HG03280 (cell line): ENCODE results near the gene TENT4A.
A peak's percentile ranks its signal among the peaks of the same experiment; 100 is the strongest.

Source experiments
- ATAC-seq: cut with Tn5 transposase; IDR thresholded peaks from one replicate; pipeline ENCODE4 v1.9.1; 2021; ENCODE audit warnings: mild to moderate bottlenecking, moderate library complexity; ENCODE audit not compliant: unreplicated experiment

The TENT4A gene

DNA sequence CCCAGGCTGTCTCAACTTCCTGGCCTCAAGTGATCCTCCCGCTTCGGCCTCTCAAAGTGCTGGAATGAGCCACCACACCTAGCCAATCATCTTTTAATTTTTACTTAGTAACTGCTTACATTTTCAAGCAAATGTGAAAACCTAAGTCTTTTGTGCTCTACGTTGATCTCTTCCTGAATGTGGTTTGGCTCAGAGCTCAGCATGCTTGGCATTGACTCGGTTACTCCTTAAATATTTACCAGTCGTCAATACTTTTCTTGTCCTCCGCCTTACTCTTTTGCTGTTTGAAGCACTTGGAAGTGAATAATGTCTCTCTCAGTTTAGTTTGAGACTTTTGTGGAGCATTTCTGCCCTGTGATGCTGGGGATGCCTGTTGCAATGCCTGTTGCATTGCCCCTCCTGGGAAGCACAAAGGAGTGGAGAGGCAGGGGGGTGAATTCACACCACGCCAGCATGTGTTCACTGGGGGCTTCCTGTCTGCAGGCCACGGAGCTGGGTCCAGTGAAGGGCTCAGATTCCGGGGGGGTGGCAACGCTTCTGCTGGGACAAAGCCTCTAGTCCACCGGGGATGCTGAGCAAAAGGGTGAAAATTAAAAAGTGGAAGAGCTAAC is 13.1 kb upstream of the TENT4A start:
- ATAC-seq: no peak

DNA sequence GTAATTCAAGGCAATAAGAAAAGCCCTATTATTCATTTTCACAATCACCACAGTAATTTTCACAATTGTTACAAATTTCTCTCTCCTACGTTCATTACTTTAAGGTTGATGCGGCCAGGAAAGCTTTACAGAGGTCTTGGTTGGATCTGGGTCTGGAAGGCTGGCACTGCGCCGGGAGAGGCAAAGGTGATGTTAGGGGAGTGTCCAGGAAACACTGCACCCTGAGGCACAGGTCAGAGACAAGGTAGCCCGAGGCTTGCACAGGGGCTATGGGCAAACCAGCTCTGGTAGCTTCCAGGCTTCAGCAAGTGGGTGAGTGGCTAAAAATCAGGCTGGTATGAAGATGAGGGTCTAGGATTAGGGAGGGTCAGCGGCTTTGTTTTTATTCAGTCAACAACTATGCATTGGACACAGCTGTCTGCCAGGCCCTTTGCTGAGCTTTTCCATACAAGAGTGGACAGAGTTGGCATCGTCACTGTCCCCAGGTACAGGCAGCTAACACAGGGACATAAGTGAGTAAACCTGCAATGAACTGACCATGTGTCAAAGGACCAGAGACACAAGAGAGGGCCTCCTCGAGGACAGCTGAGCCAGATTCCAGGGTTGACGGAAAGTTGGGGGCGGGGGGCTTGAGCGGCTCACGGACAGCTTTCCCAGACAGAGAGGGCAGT is 12.4 kb upstream of the TENT4A start:
- no peak for ATAC-seq

DNA sequence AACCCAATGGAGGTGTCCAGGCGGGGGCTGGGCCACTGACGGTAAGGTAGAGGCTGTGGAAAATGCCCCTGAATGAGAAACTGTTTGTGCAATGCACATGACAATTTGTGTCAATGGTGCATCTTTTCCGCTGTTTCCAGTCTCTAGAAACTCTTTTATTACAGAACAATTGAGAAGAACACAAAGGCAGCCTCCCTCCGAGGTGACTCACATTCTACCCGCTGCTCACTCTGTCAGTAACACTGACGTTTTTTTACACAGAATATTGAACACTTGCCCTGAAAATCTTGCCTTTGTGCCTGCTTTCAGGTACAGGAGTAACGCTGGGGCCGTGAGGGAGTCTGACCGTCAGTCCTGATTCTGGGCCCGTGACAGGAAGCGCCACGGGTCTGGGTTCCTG is 11.7 kb upstream of the TENT4A start:
- ATAC-seq: no peak

DNA sequence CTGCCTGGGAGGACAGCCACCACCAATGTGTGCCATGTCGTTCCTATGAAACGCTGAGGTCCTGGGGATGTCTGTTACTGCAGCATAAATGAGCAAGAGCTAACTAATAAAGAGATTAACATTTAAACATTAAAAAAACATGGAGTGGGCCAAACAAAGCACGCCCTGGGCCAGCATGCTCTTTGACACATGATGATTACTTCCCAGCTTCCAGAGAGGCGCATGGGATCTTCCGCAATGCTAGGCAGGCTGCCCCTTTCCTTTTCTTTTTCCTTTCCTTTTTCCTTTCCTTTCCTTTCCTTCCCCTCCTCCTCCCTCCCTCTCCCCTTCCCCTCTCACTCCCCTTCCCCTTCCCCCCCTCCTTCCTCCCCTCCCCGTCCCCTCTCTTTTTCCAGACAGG is 10.6 kb upstream of the TENT4A start:
- ATAC-seq: no peak

DNA sequence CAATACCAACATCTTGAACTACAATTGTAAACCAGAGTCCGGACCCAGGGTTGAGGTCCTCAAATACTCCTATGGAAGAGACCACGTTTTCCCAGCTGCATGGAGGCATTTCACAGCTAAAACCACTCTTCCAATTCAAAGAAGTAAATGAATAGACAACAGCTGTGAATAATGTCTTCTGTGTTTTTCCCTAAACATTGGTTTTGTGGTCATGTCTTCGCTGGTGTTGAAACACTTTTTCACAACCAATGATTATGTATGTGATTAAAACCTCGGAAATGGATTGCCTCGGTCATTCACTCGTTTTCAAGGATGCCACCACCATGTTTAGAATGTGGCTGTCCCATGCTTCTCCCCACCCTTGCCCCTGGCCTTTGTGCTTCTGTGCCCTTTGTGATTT is 9.4 kb upstream of the TENT4A start:
- ATAC-seq: no peak

DNA sequence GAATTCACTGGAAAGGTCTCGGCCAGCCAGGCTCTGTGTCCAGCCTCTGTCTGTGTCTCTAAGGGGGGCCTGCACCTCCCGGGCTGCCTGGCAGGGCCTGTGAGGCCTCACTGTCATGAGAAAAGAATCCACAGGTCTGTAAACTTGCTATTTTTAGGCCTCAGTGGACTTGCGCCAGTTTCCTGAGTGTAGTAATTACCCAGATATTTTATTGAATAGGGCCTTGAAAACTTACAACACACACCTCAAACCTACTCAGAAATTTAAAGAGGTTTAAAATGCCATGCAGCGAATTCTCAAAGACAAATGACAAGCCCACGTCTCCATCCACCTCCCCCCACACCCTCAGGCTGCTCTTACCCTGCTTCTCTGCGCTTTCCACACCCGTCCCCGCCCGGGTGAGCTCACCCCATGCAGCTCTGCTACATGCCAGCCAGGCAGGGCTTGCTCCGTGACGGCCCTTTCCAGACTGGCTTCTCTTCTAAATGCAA is 8.8 kb upstream of the TENT4A start:
- no peak for ATAC-seq

DNA sequence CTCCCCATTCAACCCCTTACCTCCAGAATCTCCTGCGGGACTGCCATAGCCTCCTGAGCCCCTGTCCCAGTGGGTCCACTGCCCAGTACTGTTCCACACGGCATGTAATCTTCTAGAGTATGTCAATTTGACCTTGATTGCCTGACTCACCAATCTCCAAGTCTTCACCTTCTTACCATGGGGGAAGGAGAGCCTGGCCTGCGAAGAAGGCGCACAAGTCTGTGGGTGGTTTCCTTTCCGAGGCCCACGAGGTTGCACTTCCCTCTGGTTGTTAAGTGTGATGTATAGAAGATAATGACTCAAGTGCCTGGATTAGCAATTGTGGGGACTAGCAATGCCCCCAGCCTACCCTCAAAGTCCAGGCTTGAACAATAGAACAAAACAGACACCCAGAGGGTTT is 8.1 kb upstream of the TENT4A start:
- ATAC-seq: no peak

DNA sequence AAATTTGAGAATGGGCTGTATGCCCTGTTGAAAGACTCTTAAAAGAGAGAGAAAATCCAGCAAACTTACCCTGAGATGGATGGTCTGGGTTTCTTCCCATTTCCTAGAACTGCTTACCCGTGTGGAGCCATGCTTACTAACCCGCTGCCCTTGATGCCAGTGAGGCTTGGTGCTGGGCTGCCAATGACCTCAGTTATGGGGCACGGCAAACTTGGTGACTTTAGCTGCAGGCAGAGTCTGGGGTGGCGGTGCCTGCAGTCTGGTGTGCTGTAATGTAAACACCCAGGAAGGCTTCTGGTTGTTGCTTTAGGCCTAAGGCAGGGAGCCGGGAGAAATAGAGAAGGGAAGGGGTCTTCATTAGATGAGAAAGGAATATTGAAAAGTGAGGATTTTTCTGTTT is 7.3 kb upstream of the TENT4A start:
- no peak for ATAC-seq

DNA sequence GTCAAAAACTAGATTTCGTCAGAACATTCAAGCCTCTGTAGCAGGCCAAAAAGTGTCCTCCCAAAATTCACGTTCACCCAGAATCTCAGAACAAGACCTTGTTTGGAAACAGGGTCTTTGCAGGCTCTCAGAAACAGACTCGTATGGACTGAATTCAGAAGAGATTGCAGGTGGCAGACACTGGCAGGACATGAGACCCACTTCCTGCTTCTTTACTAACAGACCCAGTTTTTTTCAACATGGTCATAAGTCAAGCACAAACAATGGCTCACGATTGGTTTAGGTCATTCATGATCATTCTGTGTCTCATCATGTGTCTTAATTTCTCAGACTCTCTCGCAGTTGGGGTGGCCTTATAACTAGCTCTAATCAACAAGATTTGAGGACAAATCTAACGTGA is 5.4 kb upstream of the TENT4A start:
- no peak for ATAC-seq

DNA sequence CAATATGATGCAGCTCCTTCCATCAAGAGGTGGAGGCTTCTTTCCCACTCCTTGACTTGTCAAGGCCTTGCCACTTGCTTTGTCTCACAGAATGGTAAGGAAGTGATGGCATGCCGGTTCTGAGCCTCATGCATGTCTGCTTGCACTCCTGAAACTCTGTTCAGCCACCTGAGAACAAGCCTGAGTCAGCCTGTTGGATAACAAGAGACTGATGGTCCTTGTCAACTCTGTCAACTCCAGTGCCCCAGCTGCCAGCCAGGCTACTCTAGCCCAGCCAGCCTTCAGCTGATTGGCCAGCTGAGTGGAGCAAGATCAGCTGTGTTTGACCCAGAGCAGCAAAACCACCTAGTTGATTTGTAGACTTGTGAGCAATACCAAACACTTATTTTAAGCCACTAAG is 4.4 kb upstream of the TENT4A start:
- no peak for ATAC-seq

DNA sequence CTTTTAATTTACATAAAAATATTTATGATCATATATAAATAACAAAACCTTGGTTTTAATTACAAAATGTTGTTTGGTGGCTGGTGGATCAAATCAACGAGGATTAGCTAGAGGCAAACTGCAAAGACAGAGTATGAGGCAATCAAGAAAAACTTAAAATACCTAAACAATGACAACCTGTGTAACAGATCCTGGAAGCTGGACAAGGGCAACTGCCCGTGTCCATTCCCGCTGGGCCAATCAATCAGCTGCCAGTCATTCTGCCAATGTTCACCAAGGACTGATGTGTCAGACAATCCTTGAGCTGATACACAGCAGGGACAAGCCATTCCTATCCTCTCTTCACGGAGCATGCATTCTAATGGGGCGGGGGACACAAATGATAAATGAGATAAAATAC is 3.2 kb upstream of the TENT4A start:
- no peak for ATAC-seq

DNA sequence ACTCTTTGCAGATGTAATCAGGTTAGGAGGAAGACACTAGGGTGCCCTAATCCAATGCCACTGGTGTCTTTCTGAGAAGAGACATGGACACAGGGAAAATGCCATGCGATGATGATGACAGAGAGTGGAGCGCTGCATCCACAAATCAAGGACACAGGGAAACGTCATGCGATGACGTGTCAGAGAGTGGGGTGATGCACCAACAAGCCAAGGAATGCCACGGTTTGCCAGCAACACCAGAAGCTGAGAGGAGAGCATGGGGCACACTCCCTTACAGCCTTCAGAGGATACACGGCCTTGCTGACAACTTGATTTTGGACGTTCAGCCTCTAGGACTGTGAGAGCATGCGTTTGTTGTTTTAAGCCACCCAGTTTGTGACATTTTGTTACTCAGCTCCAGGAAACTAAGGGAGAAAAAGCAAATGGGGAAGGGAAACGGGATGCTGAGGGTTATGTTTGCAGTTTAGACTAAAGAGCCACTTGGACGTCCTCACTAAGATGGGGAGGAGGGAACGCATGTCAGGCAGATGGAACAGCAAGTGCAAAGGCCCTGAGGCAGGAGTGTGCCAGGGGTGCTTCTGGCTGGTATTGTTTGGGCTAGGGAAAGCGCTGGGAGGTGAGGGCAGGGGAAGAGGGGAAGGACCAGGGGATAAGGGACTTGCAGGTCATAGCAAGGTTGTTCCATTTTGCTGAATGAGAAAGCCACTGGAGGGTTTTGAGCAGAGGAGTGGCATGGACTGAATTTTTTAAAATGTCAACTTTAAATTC is 2.5 kb upstream of the TENT4A start:
- ATAC-seq: no peak

DNA sequence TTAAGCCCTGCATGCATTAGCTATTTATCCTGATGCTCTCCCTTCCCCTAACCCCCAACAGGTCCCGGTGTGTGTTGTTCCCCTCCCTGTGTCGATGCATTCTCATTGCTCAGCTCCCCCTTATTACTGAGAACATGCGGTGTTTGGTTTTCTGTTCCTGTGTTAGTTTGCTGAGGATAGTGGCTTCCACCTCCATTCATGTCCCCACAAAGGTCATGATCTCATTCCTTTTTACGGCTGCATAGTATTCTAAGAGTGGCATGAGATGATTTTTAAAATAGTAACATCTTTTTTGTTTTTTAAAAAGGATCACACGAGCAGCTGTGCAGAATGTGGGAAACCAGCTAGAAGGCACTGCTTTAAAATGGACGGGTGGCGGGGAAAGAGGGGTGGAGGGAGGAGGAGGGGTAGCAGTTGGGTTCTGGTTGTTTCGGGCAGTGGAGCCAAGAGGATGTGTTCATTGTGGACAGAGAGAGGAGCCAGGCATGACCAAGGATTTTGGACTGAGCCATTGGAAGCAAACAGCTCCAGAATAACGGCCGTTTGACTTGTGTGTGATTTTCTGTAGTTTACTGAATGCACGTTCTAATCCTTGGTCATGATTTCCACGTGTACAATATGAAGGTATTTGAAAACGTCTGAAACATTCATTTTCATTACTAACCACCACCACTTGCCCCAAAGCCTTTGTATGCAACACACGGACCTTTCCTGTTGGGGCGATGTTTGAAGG is 1.7 kb upstream of the TENT4A start:
- ATAC-seq: no peak

DNA sequence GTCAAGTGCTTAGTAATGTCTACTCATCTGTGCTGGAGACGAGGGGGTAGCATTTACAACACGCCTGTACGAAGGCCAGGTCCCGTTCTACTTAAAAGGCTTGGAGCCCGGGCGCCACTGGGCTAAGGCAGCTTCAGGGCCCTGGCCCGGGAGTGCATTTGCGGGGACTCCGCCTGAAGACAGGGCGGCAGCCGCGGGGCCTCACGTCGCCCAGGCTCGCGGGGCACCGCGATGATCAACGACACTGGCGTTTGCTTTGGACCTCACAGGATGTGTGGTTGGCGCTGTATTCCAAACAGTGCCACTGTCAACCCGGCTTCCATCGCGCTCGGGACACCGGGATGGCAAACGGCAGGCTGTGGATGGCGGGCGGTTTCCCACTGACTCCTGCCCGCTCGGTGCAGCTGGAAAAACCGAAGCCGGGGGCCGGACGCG is 1.1 kb upstream of the TENT4A start:
- peak; percentile 13 for ATAC-seq

DNA sequence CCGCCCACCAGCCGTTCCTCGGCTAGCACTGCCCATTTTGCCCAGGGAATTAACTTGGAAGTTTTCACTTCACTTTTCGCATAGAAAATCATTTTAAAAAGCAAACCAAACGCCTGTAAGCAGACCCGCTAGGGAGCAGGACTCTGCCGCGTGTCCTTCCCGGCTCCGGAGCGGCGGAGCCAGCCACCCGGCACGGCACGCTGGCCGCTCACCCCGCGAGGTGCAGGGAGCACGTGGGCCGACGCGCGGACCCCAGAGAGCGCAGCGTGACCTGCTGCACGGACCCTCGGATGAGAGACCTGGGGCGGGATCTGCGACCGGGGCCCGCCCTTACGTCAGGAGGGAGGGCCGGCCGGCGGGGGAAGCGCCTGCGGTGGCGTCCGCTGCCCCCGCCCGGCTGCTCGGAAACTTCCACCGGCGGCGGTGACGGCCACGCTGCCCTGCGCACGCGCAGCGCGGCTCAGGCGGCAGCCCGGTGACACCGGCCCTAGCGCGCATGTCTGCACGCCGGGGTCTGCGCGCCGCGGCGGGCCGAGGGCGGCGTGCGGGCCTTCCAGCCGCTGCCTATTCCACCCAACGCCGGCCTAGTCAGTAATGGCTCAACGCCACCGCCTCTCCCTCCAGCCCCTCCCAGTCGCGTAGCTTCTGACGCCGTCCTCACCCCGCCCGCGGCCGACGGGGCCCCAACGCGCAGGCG is 507 bp upstream of the TENT4A start:
- ATAC-seq: peak; percentile 61

DNA sequence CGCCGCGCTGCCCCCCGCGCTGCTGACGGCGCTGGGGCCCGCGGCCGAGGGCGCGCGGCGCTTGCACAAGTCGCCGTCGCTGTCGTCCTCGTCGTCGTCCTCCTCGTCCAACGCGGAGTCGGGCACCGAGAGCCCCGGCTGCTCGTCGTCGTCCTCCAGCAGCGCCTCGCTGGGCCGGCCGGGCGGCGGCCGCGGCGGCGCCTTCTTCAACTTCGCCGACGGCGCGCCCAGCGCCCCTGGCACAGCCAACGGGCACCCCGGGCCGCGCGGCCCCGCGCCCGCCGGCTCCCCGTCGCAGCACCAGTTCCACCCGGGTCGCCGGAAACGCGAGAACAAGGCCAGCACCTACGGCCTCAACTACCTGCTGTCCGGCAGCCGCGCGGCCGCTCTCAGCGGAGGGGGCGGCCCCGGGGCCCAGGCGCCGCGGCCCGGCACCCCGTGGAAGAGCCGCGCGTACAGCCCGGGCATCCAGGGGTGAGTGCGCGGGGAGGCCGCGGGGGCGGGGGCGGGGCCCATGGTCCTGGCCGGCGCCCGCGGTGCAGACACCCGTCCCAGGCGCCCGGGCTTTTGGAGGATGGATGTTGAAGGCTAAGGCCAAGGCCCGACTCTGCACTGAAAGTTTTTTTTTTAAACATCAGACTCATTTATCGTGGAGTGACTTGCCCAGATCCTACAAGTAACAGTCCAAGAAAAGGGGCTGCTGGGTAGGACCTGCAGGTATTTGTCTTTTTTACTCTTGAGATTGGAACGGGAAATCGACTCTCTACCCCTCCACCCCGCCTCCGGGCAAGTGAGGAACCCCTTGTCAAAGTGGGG is 1.2 kb downstream of the TENT4A start:
- ATAC-seq: no peak

DNA sequence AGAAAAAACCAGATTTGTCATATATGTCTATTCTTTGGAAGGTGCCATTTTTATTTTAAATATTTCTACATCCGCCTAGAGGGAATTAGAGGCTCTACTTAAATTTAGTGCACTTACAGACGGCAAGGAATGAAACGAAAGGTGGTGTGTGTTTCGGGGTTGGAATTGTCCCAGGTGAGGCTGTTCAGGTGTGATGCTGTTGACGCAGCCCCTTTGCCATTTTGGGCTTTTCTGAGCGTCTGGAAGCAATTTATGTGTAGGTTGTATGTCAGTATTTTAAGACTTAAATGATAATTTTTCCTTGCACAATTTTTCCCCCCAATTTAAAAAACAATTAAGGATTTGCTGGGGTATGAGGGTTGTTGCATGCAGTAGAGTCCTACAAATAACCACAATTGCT is 2.0 kb downstream of the TENT4A start:
- ATAC-seq: no peak

DNA sequence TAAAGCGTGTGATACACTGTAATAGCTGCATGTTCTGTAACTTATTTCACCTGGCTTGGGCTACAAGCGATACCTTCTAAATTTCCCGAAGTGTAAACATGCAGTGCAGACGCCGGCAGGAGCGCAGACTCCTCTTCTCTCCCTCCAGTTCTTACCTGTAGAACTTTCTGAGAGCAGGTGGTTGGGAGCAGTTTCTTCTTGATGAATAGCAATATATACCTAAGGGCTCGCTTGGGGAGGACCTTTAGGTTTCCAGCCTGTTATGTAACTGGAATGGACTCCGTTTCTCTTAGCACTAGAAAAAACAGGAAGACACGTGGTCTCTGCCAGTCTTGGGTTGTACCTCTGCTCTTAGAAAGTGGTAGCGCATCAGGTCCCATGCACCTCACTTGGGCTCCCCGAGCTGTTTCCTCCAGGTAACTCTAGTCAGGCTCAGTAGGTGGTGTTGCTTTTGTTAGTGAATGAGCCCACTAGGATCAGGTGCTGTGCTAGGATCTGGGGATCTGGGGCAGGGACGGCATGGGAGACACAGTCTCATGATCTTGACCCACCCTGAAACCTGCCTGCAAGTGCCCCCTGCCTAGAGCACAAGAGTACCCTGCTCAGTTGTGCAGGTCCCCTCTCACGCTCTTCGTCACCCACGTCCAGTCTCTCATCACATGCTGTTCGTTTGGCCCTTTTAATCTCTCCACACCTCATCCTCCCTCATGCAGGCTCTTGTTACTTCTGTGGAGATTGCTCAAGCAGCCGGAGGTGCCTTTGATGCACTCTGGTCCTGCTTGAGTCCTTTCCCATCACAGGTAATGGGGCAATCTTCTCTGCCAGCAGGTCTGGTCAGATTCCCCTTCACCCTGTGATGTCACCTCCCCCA is 2.8 kb downstream of the TENT4A start:
- ATAC-seq: no peak

DNA sequence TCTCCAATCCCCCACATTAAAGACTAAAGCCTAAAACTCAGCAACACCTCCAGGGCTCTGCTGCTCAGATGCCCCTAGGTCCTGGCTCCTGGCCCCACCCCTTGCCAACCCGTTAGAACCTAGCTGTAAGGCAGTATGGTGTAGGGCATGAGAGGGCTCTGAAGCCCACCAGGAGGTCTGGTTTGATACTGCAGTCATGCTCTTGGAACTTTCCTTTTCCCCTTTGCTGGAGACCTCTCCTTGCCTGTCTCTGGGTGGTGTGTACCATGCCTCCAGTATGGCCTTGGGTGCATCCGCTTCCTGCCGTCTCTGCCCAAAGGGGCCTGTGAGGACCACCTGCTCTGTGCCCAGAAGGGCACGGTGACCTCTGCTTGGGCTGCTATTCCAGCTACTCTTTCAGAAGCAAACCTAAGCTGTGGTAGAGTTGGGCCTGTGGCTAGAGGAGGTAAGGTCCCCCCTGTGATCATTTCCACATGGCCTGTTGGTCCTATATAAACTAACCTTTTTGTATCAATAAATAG is 3.5 kb downstream of the TENT4A start:
- no peak for ATAC-seq
